ENCODE results near the gene FCRLA. TPM values are rescaled to one million over a fixed set of nuclear protein-coding genes. Genes with fewer than 3 reads are reported as not detected.
"Not testable (repeated sequence)": the region's sequence is repeated elsewhere in the genome, so short reads cannot be mapped to it uniquely, and the experiment has no call there.

Gene FCRLA
- total RNA-seq, 1 experiment from 2014 or later = 0.29 TPM

- no peak overlapping the region for H3K4me3 ChIP-seq
- no peak overlapping the region for H3K27ac ChIP-seq
- no peaks in the 10 kb centered on the region for H3K27me3 ChIP-seq (replicated peaks)
- no peak for DNase-seq (ENCODE audit: low read depth in 1 of 2, low spot score in 2 of 2)
- no peaks in the 10 kb centered on the region for H3K9me3 ChIP-seq (replicated peaks)
- peaks cover 20% of the 10 kb centered on the region for H3K4me1 ChIP-seq (replicated peaks)
- no peaks in the 10 kb centered on the region for H3K36me3 ChIP-seq
These were observed 13.4 kb downstream of the FCRLA start for GRCh38 chr1:161720422-161720821.

GRCh38 chr1:161720956-161721737 is 14.1 kb downstream of the FCRLA start, which contains the start of gene FCRLB:
Gene FCRLB (plus strand): TSS chr1:161721544. CDS start chr1:161722673, 1,129 bp downstream.
- H3K36me3 ChIP-seq = no peaks in the 10 kb centered on the region
- H3K9me3 ChIP-seq (replicated peaks) = no peaks in the 10 kb centered on the region
- H3K4me1 ChIP-seq (replicated peaks) = peaks cover 27% of the 10 kb centered on the region
- H3K27ac ChIP-seq = peak within 1 kb of the TSS; percentile 31
- H3K27me3 ChIP-seq (replicated peaks) = no peaks in the 10 kb centered on the region
- H3K4me3 ChIP-seq = no peak within 1 kb of the TSS
- no peak for DNase-seq (ENCODE audit: low read depth in 1 of 2, low spot score in 2 of 2)

- peak overlapping the region; percentile 31 for H3K27ac ChIP-seq
- H3K27me3 ChIP-seq (replicated peaks) = no peaks in the 10 kb centered on the region
These were observed 14.8 kb downstream of the FCRLA start for GRCh38 chr1:161721738-161722343.

GRCh38 chr1:161722406-161722805 is 15.4 kb downstream of the FCRLA start:
- no peak for DNase-seq (ENCODE audit: low read depth in 1 of 2, low spot score in 2 of 2)
- Histone ChIP-seq H3K36me3 (0 out of 2 replicates have a peak, but pooled peaks cover 2% of the 10 kb centered on the region), H3K27me3 (replicated peaks) (no peaks in the 10 kb centered on the region), H3K27ac (no peak overlapping the region), H3K4me1 (replicated peaks) (peaks cover 31% of the 10 kb centered on the region), H3K4me3 (no peak overlapping the region), H3K9me3 (replicated peaks) (no peaks in the 10 kb centered on the region)

More at GRCh38 chr1:161721738-161722343, 14.8 kb downstream of the FCRLA start:
- H3K9me3 ChIP-seq (replicated peaks) = no peaks in the 10 kb centered on the region
- no peak overlapping the region for H3K4me3 ChIP-seq
- H3K36me3 ChIP-seq = 0 out of 2 replicates have a peak, but pooled peaks cover 2% of the 10 kb centered on the region
- peaks cover 27% of the 10 kb centered on the region for H3K4me1 ChIP-seq (replicated peaks)
- DNase-seq (ENCODE audit: low read depth in 1 of 2, low spot score in 2 of 2) = peak; percentile 46 to 66

- Histone ChIP-seq H3K9me3 (replicated peaks) (no peaks in the 10 kb centered on the region), H3K4me1 (replicated peaks) (peaks cover 38% of the 10 kb centered on the region), H3K27me3 (replicated peaks) (no peaks in the 10 kb centered on the region), H3K4me3 (no peak overlapping the region), H3K36me3 (0 out of 2 replicates have a peak, but pooled peaks cover 2% of the 10 kb centered on the region), H3K27ac (no peak overlapping the region)
- no peak for DNase-seq (ENCODE audit: low read depth in 1 of 2, low spot score in 2 of 2)
These were observed 16.6 kb downstream of the FCRLA start for GRCh38 chr1:161723459-161724141.

GRCh38 chr1:161725258-161725907 is 18.4 kb downstream of the FCRLA start:
- not testable (repeated sequence) for H3K9me3 ChIP-seq (replicated peaks); H3K27me3 ChIP-seq (replicated peaks); H3K27ac ChIP-seq; H3K36me3 ChIP-seq; DNase-seq (ENCODE audit: low read depth in 1 of 2, low spot score in 2 of 2)
- Histone ChIP-seq H3K4me3 (peak overlapping the region; percentile 87), H3K4me1 (replicated peaks) (peaks cover 44% of the 10 kb centered on the region)

GRCh38 chr1:161725908-161726472 is 19.0 kb downstream of the FCRLA start:
- Histone ChIP-seq H3K4me1 (replicated peaks) (peaks cover 49% of the 10 kb centered on the region), H3K9me3 (replicated peaks) (no peaks in the 10 kb centered on the region), H3K4me3 (peak overlapping the region; percentile 87), H3K27me3 (replicated peaks) (no peaks in the 10 kb centered on the region), H3K36me3 (0 out of 2 replicates have a peak, but pooled peaks cover 2% of the 10 kb centered on the region), H3K27ac (peak overlapping the region; percentile 46; the same call in 1 of the 2 replicates)
- peak; percentile 55 to 63 for DNase-seq (ENCODE audit: low read depth in 1 of 2, low spot score in 2 of 2)

GRCh38 chr1:161726473-161727255 is 19.6 kb downstream of the FCRLA start:
- Histone ChIP-seq H3K36me3 (0 out of 2 replicates have a peak, but pooled peaks cover 2% of the 10 kb centered on the region), H3K4me3 (peak overlapping the region; percentile 87), H3K27me3 (replicated peaks) (no peaks in the 10 kb centered on the region), H3K9me3 (replicated peaks) (no peaks in the 10 kb centered on the region), H3K4me1 (replicated peaks) (peaks cover 44% of the 10 kb centered on the region), H3K27ac (peak overlapping the region; percentile 72)
- DNase-seq (ENCODE audit: low read depth in 1 of 2, low spot score in 2 of 2) = peak; percentile 64 to 87

GRCh38 chr1:161727256-161727924 is 20.4 kb downstream of the FCRLA start:
- Histone ChIP-seq H3K4me1 (replicated peaks) (peaks cover 36% of the 10 kb centered on the region), H3K36me3 (0 out of 2 replicates have a peak, but pooled peaks cover 2% of the 10 kb centered on the region), H3K9me3 (replicated peaks) (no peaks in the 10 kb centered on the region), H3K4me3 (peak overlapping the region; percentile 87), H3K27ac (peak overlapping the region; percentile 72), H3K27me3 (replicated peaks) (no peaks in the 10 kb centered on the region)
- peak; percentile 61 to 71 for DNase-seq (ENCODE audit: low read depth in 1 of 2, low spot score in 2 of 2)

- Histone ChIP-seq H3K27me3 (replicated peaks) (no peaks in the 10 kb centered on the region), H3K9me3 (replicated peaks) (no peaks in the 10 kb centered on the region), H3K4me1 (replicated peaks) (peaks cover 38% of the 10 kb centered on the region), H3K36me3 (0 out of 2 replicates have a peak, but pooled peaks cover 2% of the 10 kb centered on the region), H3K4me3 (no peak overlapping the region), H3K27ac (no peak overlapping the region)
- DNase-seq (ENCODE audit: low read depth in 1 of 2, low spot score in 2 of 2) = no peak
These were observed 21.6 kb downstream of the FCRLA start for GRCh38 chr1:161728376-161729226.

- no peak overlapping the region for H3K4me3 ChIP-seq
- H3K27me3 ChIP-seq (replicated peaks) = no peaks in the 10 kb centered on the region
- H3K36me3 ChIP-seq = 0 out of 2 replicates have a peak, but pooled peaks cover 2% of the 10 kb centered on the region
- H3K9me3 ChIP-seq (replicated peaks) = no peaks in the 10 kb centered on the region
- peaks cover 42% of the 10 kb centered on the region for H3K4me1 ChIP-seq (replicated peaks)
- peak in 1 of 2 experiments; percentile 65 for DNase-seq (ENCODE audit: low read depth in 1 of 2, low spot score in 2 of 2)
- peak overlapping the region; percentile 74 for H3K27ac ChIP-seq
These were observed 23.1 kb downstream of the FCRLA start for GRCh38 chr1:161730050-161730564.

All from SJSA1 (cell line).